GM12878 (cell line): ENCODE measurements around the gene ELFN2. TPM values are rescaled to one million over a fixed set of nuclear protein-coding genes. Genes with fewer than 3 reads are reported as not detected.
A peak's percentile ranks its signal among the peaks of the same experiment; 100 is the strongest.

Experiments used
- ATAC-seq: fragments of 200-7000 bp; cut with Tn5 transposase; 3 replicates; pipeline ENCODE4 v1.9.1; 2020; ENCODE audit warnings: mild to moderate bottlenecking, moderate library complexity
- Bru-seq: library from RNA; stranded (reverse); fragments of 400-500 nt; gene quantifications from one replicate; lab custom pipeline; 2021; lab: Mats Ljungman, UMichigan
- BruChase-seq, 2 experiments: library from RNA; stranded (reverse); fragments of 400-500 nt; gene quantifications; one replicate each; lab custom pipeline; 2021; lab: Mats Ljungman, UMichigan
- BruUV-seq: library from RNA; stranded (reverse); fragments of 400-500 nt; replicated peaks from 2 replicates; lab custom pipeline; 2021; lab: Mats Ljungman, UMichigan
- CTCF ChIA-PET: fragments of 300-600 bp; sonication (Branson Sonifier 250); formaldehyde crosslinking; extraction: SDS; loops from one replicate; lab custom pipeline; 2021; ENCODE audit warnings: inconsistent platforms; lab: Yijun Ruan, JAX
- POLR2A ChIA-PET: fragments of 350-600 bp; formaldehyde crosslinking; extraction: SDS; loops from one replicate; lab custom pipeline; 2021; ENCODE audit warnings: inconsistent platforms; lab: Charles Lee
- RAD21 ChIA-PET: fragments of 300-600 bp; sonication (Branson Sonifier 250); formaldehyde crosslinking; loops from one replicate; lab custom pipeline; 2023; ENCODE audit warnings: antibody characterized with exemption; ENCODE audit not compliant: unreplicated experiment; lab: Charles Lee
- SMC1A ChIA-PET: fragments of 300-600 bp; sonication (Branson Sonifier 250); formaldehyde crosslinking; loops from one replicate; lab custom pipeline; 2023; ENCODE audit not compliant: unreplicated experiment, uncharacterized antibody; lab: Charles Lee
- DNase-seq: peaks from one replicate; pipeline ENCODE4 v3.0.0-alpha.2; 2011; ENCODE audit warnings: low read depth, low spot score
- FAIRE-seq: peaks from 3 replicates; lab custom pipeline; 2011; peaks lifted over from hg19 to GRCh38; lab: Jason Lieb, UNC
- H2AFZ ChIP-seq: 2 replicates; pipeline ENCODE4 v1.6.0; 2011; ENCODE audit warnings: low read depth, low read length, control low read depth; ENCODE audit not compliant: control insufficient read depth
- H3K27ac ChIP-seq: 2 replicates; pipeline ENCODE4 v1.5.1; 2011; ENCODE audit warnings: control low read depth; ENCODE audit not compliant: control insufficient read depth, insufficient read depth
- H3K27me3 ChIP-seq, 2 experiments: replicated peaks in 1 of 2; 2 replicates each; pipeline versions ENCODE4 v1.6.0 to v1.6.1; 2011; ENCODE audit warnings: low read length in 1 of 2; ENCODE audit not compliant: control insufficient read depth in 2 of 2, insufficient read depth in 2 of 2
- H3K36me3 ChIP-seq, 2 experiments: 2 replicates each; pipeline ENCODE4 v1.5.1; 2011; ENCODE audit warnings: low read length in 1 of 2; ENCODE audit not compliant: control insufficient read depth in 2 of 2, insufficient read depth in 2 of 2
- H3K4me1 ChIP-seq: 2 replicates; pipeline ENCODE4 v1.6.1; 2011; ENCODE audit warnings: mild to moderate bottlenecking, low read length, moderate library complexity, mixed read lengths; ENCODE audit not compliant: control insufficient read depth, insufficient read depth
- H3K4me2 ChIP-seq: 2 replicates; pipeline ENCODE4 v1.6.0; 2011; ENCODE audit warnings: control low read depth; ENCODE audit not compliant: control insufficient read depth, insufficient read depth
- H3K4me3 ChIP-seq: fragments of 200-600 bp; sonication (generic); 2 replicates; pipeline ENCODE4 v1.5.1; 2016
- H3K79me2 ChIP-seq: 2 replicates; pipeline ENCODE4 v1.6.0; 2011; ENCODE audit warnings: low read length; ENCODE audit not compliant: control insufficient read depth, insufficient read depth
- H3K9ac ChIP-seq: 2 replicates; pipeline ENCODE4 v1.8.0; 2011; ENCODE audit warnings: low read length, control low read depth, mixed read lengths; ENCODE audit not compliant: control insufficient read depth, insufficient read depth
- H3K9me3 ChIP-seq: replicated peaks from 3 replicates; pipeline ENCODE4 v1.5.1; 2011; ENCODE audit warnings: mild to moderate bottlenecking, low read length; ENCODE audit not compliant: control insufficient read depth, insufficient read depth
- H4K20me1 ChIP-seq: 2 replicates; pipeline ENCODE4 v1.6.0; 2011; ENCODE audit not compliant: control insufficient read depth, insufficient read depth
- SUZ12 ChIP-seq: fragments of 200-600 bp; sonication (generic); IDR thresholded peaks from one replicate; pipeline ENCODE4 v1.6.1; 2018; ENCODE audit warnings: antibody characterized with exemption, mild to moderate bottlenecking; ENCODE audit not compliant: unreplicated experiment
- ZZZ3 ChIP-seq: IDR thresholded peaks from 2 replicates; pipeline ENCODE4 v1.6.1; 2011; ENCODE audit warnings: low read depth; ENCODE audit not compliant: control insufficient read depth, insufficient read length
- WGBS: methylation state at CpG from one replicate; pipeline ENCODE4 v1.1.6; 2016; ENCODE audit warnings: low lambda C conversion rate; ENCODE audit not compliant: insufficient replicate concordance, insufficient coverage; ENCODE audit errors: missing lambda C conversion rate; 5-methylcytosine and 5-hydroxymethylcytosine counted together
- in situ Hi-C: fragments of 300-500 bp; cut with MboI; formaldehyde crosslinking; loops from 9 replicates; pipeline ENCODE4 v1.14.3; 2018; ENCODE audit warnings: mixed read lengths
- intact Hi-C: fragments of 100-400 bp; cut with micrococcal nuclease; formaldehyde crosslinking; loops from one replicate; pipeline ENCODE4 v1.14.2; 2022; ENCODE audit not compliant: unreplicated experiment
- long read RNA-seq, 2 experiments: library from polyadenylated mRNA; unstranded; transcript quantifications; one replicate each; pipeline ENCODE4 v2.0.0, GENCODE V29; 2019 to 2020
- polyA minus RNA-seq, 3 experiments: library from RNA; depleted of rRNA, polyadenylated mRNA; stranded (reverse); fragments of >200 nt; gene quantifications; 2 replicates each; pipeline ENCODE4 v1.2.3, GENCODE V29; 2011
- polyA plus RNA-seq, 11 experiments: library from polyadenylated mRNA; depleted of rRNA in 4 of 11; unstranded in 6 of 11; stranded (reverse) in 5 of 11; fragments of >200 nt; fragmentation: Nextera tagmentation in 4 of 11; fragmentation: Illumina TruSeq in 1 of 11; extraction: Ambion mirVana in 4 of 11; extraction: Trizol in 1 of 11; gene quantifications; 1 replicate in 1 of 11; 2 replicates in 10 of 11; pipeline versions ENCODE4 v1.2.1 to v1.2.3, GENCODE V29; 2011 to 2016; ENCODE audit warnings: inconsistent platforms in 2 of 11, missing spikeins in 2 of 11, low read depth in 1 of 11
- total RNA-seq, 4 experiments: library from RNA; depleted of rRNA in 3 of 4; stranded (reverse); fragments of >200 nt in 3 of 4; fragmentation: Illumina TruSeq in 1 of 4; extraction: Trizol in 1 of 4; gene quantifications; 2 replicates each; pipeline versions ENCODE4 v1.2.1 to v1.2.3, GENCODE V29; 2013 to 2021

The ELFN2 gene, protein sequence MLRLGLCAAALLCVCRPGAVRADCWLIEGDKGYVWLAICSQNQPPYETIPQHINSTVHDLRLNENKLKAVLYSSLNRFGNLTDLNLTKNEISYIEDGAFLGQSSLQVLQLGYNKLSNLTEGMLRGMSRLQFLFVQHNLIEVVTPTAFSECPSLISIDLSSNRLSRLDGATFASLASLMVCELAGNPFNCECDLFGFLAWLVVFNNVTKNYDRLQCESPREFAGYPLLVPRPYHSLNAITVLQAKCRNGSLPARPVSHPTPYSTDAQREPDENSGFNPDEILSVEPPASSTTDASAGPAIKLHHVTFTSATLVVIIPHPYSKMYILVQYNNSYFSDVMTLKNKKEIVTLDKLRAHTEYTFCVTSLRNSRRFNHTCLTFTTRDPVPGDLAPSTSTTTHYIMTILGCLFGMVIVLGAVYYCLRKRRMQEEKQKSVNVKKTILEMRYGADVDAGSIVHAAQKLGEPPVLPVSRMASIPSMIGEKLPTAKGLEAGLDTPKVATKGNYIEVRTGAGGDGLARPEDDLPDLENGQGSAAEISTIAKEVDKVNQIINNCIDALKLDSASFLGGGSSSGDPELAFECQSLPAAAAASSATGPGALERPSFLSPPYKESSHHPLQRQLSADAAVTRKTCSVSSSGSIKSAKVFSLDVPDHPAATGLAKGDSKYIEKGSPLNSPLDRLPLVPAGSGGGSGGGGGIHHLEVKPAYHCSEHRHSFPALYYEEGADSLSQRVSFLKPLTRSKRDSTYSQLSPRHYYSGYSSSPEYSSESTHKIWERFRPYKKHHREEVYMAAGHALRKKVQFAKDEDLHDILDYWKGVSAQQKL
- total RNA-seq (2013; cell fraction: nucleolus; rRNA removed) = 0.37 and 0.40 TPM in 2 replicates
- total RNA-seq (2014; rRNA removed) = not detected in 2 replicates
- not detected in 2 replicates for total RNA-seq (2014; rRNA removed; fragmentation: Illumina TruSeq; extraction: Trizol)
- total RNA-seq (2021) = 0.03 and 0.05 TPM in 2 replicates
- polyA plus RNA-seq (2011; ENCODE audit: low read depth) = 0.04 TPM
- polyA plus RNA-seq (2011; rRNA removed) = 0.03 TPM in 1 of 2 replicates, not detected in the other
- 0.05 and 0.07 TPM in 2 replicates for polyA plus RNA-seq (2011; cell fraction: cytosol; rRNA removed)
- polyA plus RNA-seq (2011; cell fraction: nucleus; rRNA removed) = 0.23 and 0.36 TPM in 2 replicates
- polyA plus RNA-seq (2012) = 0.11 TPM in 2 replicates
- not detected in 2 replicates for polyA plus RNA-seq (2014; fragmentation: Illumina TruSeq; extraction: Trizol)
- polyA plus RNA-seq (2014; fragmentation: Nextera tagmentation; extraction: Ambion mirVana) = not detected
- polyA plus RNA-seq (2014; rRNA removed) = not detected in 2 replicates
- polyA plus RNA-seq (2016; fragmentation: Nextera tagmentation; extraction: Ambion mirVana) = not detected
- polyA minus RNA-seq (2011; rRNA and poly(A)+ RNA removed) = 0.10 TPM in 1 of 2 replicates, not detected in the other
- polyA minus RNA-seq (2011; cell fraction: cytosol; rRNA and poly(A)+ RNA removed) = not detected in 2 replicates
- polyA minus RNA-seq (2011; cell fraction: nucleus; rRNA and poly(A)+ RNA removed) = not detected in 2 replicates
- percentile 33 among the genes with signal in this experiment for Bru-seq, nascent RNA
- percentile 38 among the genes with signal in this experiment for BruChase-seq, experiment 1, labeled RNA remaining after a 6-hour chase
- percentile 29 among the genes with signal in this experiment for BruChase-seq, experiment 2, labeled RNA remaining after a 2-hour chase
- long read RNA-seq, experiment 1 = 0 reads
- long read RNA-seq, experiment 2 = 0 reads

DNA sequence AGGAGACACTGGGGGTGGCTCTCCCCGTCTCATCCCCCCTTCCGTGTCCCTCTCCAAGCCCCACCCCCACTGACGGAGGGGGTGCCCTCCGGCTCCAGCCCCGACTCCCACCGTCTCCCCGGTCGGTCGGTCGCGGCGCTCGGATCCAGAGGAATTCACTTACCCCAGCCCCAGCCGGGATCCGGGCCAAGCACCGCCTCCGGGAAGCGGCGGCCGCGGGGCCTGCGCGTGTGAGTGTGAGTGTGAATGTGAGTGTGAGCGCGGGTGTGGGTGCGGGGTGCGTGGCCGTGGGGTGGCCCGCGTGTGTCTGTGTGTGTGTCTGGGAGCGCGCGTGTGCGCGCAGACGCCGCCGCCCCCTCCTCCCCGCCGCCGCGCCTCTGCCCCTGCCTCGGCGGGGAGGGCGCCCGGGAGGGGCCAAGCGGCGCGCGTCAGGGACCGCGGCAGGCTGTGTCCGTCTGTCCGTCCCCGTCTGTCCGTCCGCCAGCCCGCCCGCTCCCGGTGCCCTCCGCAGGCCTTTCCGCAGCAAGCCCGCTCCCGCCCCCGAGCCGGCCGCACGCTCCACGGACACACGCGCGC lies at the start of gene ELFN2:
TSS of gene ELFN2 (minus strand) at position 345 of the 576 bp plus-strand sequence. CDS start 51,945 bp downstream, outside the sequence.
- Histone ChIP-seq H3K9me3 (no peaks in the 10 kb centered on the region; the same call in 2 of the 3 replicates), H3K36me3 (no peaks in the 10 kb centered on the region), H3K79me2 (no peaks in the 10 kb centered on the region), H3K4me2 (no peak within 1 kb of the TSS), H3K9ac (no peak within 1 kb of the TSS)
- intact Hi-C loops (no loop called here), in situ Hi-C loops (no loop called here)
- WGBS = 11% methylated on average over 27 of the region's 72 CpGs
- CTCF ChIA-PET = interaction anchor here (1.4 kb wide), 1 partner anchor 140 kb away, joined by 5 read pairs; no protein-coding TSS in a partner anchor
- no TSS peak for BruUV-seq
- RAD21 ChIA-PET = no interaction called here
- no peak for DNase-seq
- TF ChIP-seq SUZ12 (peak; percentile 26), ZZZ3 (no peak)
- TF ChIP-seq, all 136 proteins: peak for 1
- FAIRE-seq = no peak
- POLR2A ChIA-PET = no interaction called here
- no peak within 1 kb of the TSS for H3K4me3 ChIP-seq
- no peaks in the 10 kb centered on the region for H4K20me1 ChIP-seq
- no peak within 1 kb of the TSS for H2AFZ ChIP-seq
- H3K27ac ChIP-seq = no peak within 1 kb of the TSS
- no peaks in the 10 kb centered on the region for H3K4me1 ChIP-seq
- ATAC-seq = no peak
- H3K27me3 ChIP-seq = peaks cover 11 to 15% of the 10 kb centered on the region in 2 experiments
- SMC1A ChIA-PET = interaction anchor here (5.2 kb wide), 1 partner anchor 111 kb away, joined by 40 read pairs; no protein-coding TSS in a partner anchor
